CD14-positive monocyte (primary cell): ENCODE results near the gene NRK. TPM values are rescaled to one million over a fixed set of nuclear protein-coding genes. Genes with fewer than 3 reads are reported as not detected.

Experiments
- DNase-seq, 3 donors: peaks; one replicate each; pipeline ENCODE4 v3.0.0-alpha.2; 2011 to 2022
- H2AFZ ChIP-seq: 2 replicates; pipeline ENCODE4 v1.6.0; 2012; ENCODE audit warnings: mild to moderate bottlenecking, low read depth, low read length, inconsistent platforms; ENCODE audit not compliant: insufficient read depth, poor library complexity, severe bottlenecking
- H3K27ac ChIP-seq, 2 donors: 1 replicate in 1 of 2; 2 replicates in 1 of 2; pipeline ENCODE4 v1.5.1; 2012 to 2013; ENCODE audit warnings: low read length in 2 of 2, control low read depth in 1 of 2, inconsistent platforms in 1 of 2, low read depth in 1 of 2, mild to moderate bottlenecking in 1 of 2
- H3K27me3 ChIP-seq, 2 donors: one replicate each; pipeline versions ENCODE4 v1.6.0 to v1.6.1; 2011 to 2013; ENCODE audit warnings: low read length in 2 of 2; ENCODE audit not compliant: control insufficient read depth in 2 of 2, insufficient read depth in 2 of 2
- H3K36me3 ChIP-seq, 2 donors: replicated peaks in 1 of 2; 1 replicate in 1 of 2; 2 replicates in 1 of 2; pipeline versions ENCODE4 v1.5.1 to v1.6.1; 2012 to 2013; ENCODE audit warnings: low read length in 2 of 2, control low read depth in 1 of 2, inconsistent platforms in 1 of 2, mild to moderate bottlenecking in 1 of 2; ENCODE audit not compliant: insufficient read depth in 2 of 2, control insufficient read depth in 1 of 2
- H3K4me1 ChIP-seq, 2 donors: 1 replicate in 1 of 2; 2 replicates in 1 of 2; pipeline versions ENCODE4 v1.5.1 to v1.6.1; 2012 to 2013; ENCODE audit warnings: low read length in 2 of 2, control low read depth in 1 of 2, inconsistent platforms in 1 of 2, mild to moderate bottlenecking in 1 of 2, moderate library complexity in 1 of 2; ENCODE audit not compliant: insufficient read depth in 2 of 2, control insufficient read depth in 1 of 2
- H3K4me2 ChIP-seq: replicated peaks from 2 replicates; pipeline ENCODE3; 2012; ENCODE audit warnings: low read length, moderate library complexity, mild to moderate bottlenecking; ENCODE audit not compliant: poor library complexity, severe bottlenecking; ENCODE audit errors: extremely low read depth
- H3K4me3 ChIP-seq, 3 experiments: fragments of 200-600 bp in 1 of 3; sonication (generic) in 1 of 3; replicated peaks in 1 of 3; 1 replicate in 2 of 3; 2 replicates in 1 of 3; pipeline ENCODE4 v1.5.1; 2011 to 2013; ENCODE audit warnings: low read length in 3 of 3, mild to moderate bottlenecking in 3 of 3, control low read depth in 2 of 3, low read depth in 2 of 3, inconsistent platforms in 1 of 3, moderate library complexity in 1 of 3
- H3K79me2 ChIP-seq: 2 replicates; pipeline ENCODE4 v1.6.0; 2012; ENCODE audit warnings: mild to moderate bottlenecking, control low read depth, inconsistent platforms, low read length, moderate library complexity; ENCODE audit not compliant: insufficient read depth
- H3K9ac ChIP-seq: 2 replicates; pipeline ENCODE4 v1.6.0; 2017; ENCODE audit warnings: low read length, mild to moderate bottlenecking; ENCODE audit not compliant: insufficient read depth, poor library complexity, severe bottlenecking
- H3K9me3 ChIP-seq, 2 donors: replicated peaks in 1 of 2; 1 replicate in 1 of 2; 2 replicates in 1 of 2; pipeline versions ENCODE4 v1.5.1 to v1.6.1; 2012 to 2013; ENCODE audit warnings: low read length in 2 of 2, control low read depth in 1 of 2; ENCODE audit not compliant: control insufficient read depth in 1 of 2, insufficient read depth in 1 of 2
- H4K20me1 ChIP-seq: 2 replicates; pipeline ENCODE4 v1.6.0; 2012; ENCODE audit warnings: mild to moderate bottlenecking, low read length, control low read depth, moderate library complexity; ENCODE audit not compliant: insufficient read depth
- H3K27ac Mint-ChIP-seq, 7 donors: one replicate each; pipeline ENCODE4 v1.8.0; 2020; ENCODE audit warnings: mild to moderate bottlenecking in 7 of 7, mixed read lengths in 7 of 7, moderate library complexity in 6 of 7, inconsistent platforms in 2 of 7
- H3K27me3 Mint-ChIP-seq, 3 donors: one replicate each; pipeline ENCODE4 v1.8.0; 2021 to 2022; ENCODE audit warnings: low read depth in 3 of 3, mild to moderate bottlenecking in 3 of 3, mixed read lengths in 3 of 3, moderate library complexity in 3 of 3, inconsistent platforms in 1 of 3
- H3K36me3 Mint-ChIP-seq, 2 donors: one replicate each; pipeline ENCODE4 v1.8.0; 2020; ENCODE audit warnings: mixed read lengths in 2 of 2, inconsistent platforms in 1 of 2, mild to moderate bottlenecking in 1 of 2
- H3K4me1 Mint-ChIP-seq: one replicate; pipeline ENCODE4 v1.8.0; 2020; ENCODE audit warnings: mild to moderate bottlenecking, mixed read lengths
- H3K4me3 Mint-ChIP-seq, 2 donors: one replicate each; pipeline ENCODE4 v1.8.0; 2020; ENCODE audit warnings: mild to moderate bottlenecking in 2 of 2, mixed read lengths in 2 of 2, moderate library complexity in 1 of 2
- H3K9me3 Mint-ChIP-seq, 7 donors: one replicate each; pipeline ENCODE4 v1.8.0; 2020 to 2022; ENCODE audit warnings: mixed read lengths in 7 of 7, mild to moderate bottlenecking in 6 of 7, moderate library complexity in 6 of 7, inconsistent platforms in 2 of 7
- CTCF ChIP-seq: fragments of 200-600 bp; IDR thresholded peaks from one replicate; pipeline ENCODE4 v1.8.0; 2022; ENCODE audit warnings: antibody characterized with exemption, mild to moderate bottlenecking
- whole genome bisulfite sequencing: methylation state at CpG from one replicate; pipeline ENCODE4 v1.1.5; 2013; ENCODE audit warnings: missing lambda C conversion rate; ENCODE audit not compliant: insufficient coverage; 5-methylcytosine and 5-hydroxymethylcytosine counted together
- intact Hi-C, 2 donors: fragments of 100-400 bp; cut with micrococcal nuclease; formaldehyde crosslinking; loops; one replicate each; pipeline versions ENCODE4 v1.15.0 to v1.15.1; 2023
- polyA plus RNA-seq, 3 donors: library from polyadenylated mRNA; depleted of rRNA in 1 of 3; unstranded in 2 of 3; stranded (reverse) in 1 of 3; fragments of 300-500 nt in 2 of 3; fragments of >200 nt in 1 of 3; fragmentation: Illumina TruSeq in 2 of 3; gene quantifications; 1 replicate in 2 of 3; 2 replicates in 1 of 3; pipeline ENCODE4 v1.2.3, GENCODE V29; 2012 to 2021

The NRK gene
- polyA plus RNA-seq, 3 donors, result not detected

GRCh38 chrX:105821471-105822121 lies 743 bp upstream of the NRK start:
- no peaks in the 10 kb centered on the region for H4K20me1 ChIP-seq
- H3K4me2 ChIP-seq, result no peak overlapping the region
- peaks cover 13 to 29% of the 10 kb centered on the region in 2 donors for H3K27me3 ChIP-seq
- Mint-ChIP-seq H3K4me1 (no peaks in the 10 kb centered on the region), H3K9me3 (peaks cover 0 to 25% (median 19%) of the 10 kb centered on the region in 7 donors), H3K4me3 (peak overlapping the region in 1 of 2 donors; percentile 35), H3K36me3 (no peaks in the 10 kb centered on the region), H3K27me3 (peaks cover 32 to 53% (median 46%) of the 10 kb centered on the region in 3 donors), H3K27ac (no peak overlapping the region)
- 2% methylated on average over 12 of the region's 28 CpGs for WGBS
- no peak overlapping the region for H3K9ac ChIP-seq
- H3K9me3 ChIP-seq, result peaks cover 0 to 10% of the 10 kb centered on the region in 2 donors
- TF ChIP-seq CTCF, result no peak
- no peaks in the 10 kb centered on the region for H3K4me1 ChIP-seq
- no peak for DNase-seq
- H3K79me2 ChIP-seq, result no peaks in the 10 kb centered on the region
- intact Hi-C loops, result no loop called here
- no peaks in the 10 kb centered on the region for H3K36me3 ChIP-seq
- H2AFZ ChIP-seq, result no peak overlapping the region
- no peak overlapping the region for H3K27ac ChIP-seq
- no peak overlapping the region for H3K4me3 ChIP-seq

DNA sequence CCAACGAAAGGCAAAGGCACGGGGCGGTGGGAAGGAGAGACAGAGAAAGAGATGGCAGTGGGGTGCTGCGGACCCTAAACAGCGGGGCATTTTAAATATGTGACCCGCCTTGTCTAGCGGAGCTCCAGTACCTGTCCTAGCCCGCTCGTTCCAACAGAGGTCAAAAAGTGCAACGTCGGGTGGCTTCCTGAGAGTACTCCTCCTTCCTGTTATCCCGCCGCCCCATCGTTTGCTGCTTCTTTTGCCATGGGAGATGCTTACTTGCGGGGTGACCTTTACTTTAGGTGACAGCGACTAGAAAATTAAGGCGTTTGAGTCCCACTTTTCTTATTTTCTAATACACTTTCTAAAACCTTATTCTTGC lies 735 bp downstream of the NRK start:
- Histone ChIP-seq H3K27me3 (peaks cover 13 to 29% of the 10 kb centered on the region in 2 donors), H3K36me3 (no peaks in the 10 kb centered on the region), H4K20me1 (no peaks in the 10 kb centered on the region), H3K79me2 (no peaks in the 10 kb centered on the region), H3K4me2 (no peak overlapping the region), H3K27ac (no peak overlapping the region), H3K9me3 (peaks cover 0 to 10% of the 10 kb centered on the region in 2 donors), H3K9ac (no peak overlapping the region), H2AFZ (no peak overlapping the region), H3K4me1 (no peaks in the 10 kb centered on the region), H3K4me3 (no peak overlapping the region)
- Mint-ChIP-seq H3K9me3 (peaks cover 0 to 23% (median 19%) of the 10 kb centered on the region in 7 donors), H3K36me3 (no peaks in the 10 kb centered on the region), H3K27me3 (peaks cover 32 to 51% (median 46%) of the 10 kb centered on the region in 3 donors), H3K27ac (no peak overlapping the region), H3K4me1 (no peaks in the 10 kb centered on the region), H3K4me3 (peak overlapping the region in 1 of 2 donors; percentile 57)
- 0% methylated on average over 6 of the region's 17 CpGs for WGBS
- TF ChIP-seq CTCF, result no peak
- no peak for DNase-seq
- intact Hi-C loops, result no loop called here
